Cardiac muscle cell (in vitro differentiated cells and primary cell): ENCODE measurements around the gene MPDZ. TPM values are rescaled to one million over a fixed set of nuclear protein-coding genes. Genes with fewer than 3 reads are reported as not detected.

ENCODE experiments used
- DNase-seq, 2 donors: peaks; one replicate each; pipeline versions ENCODE4 v3.0.0 to v3.0.0-alpha.2; 2010 to 2017; ENCODE audit warnings: low read depth in 1 of 2, low spot score in 1 of 2
- H3K27ac ChIP-seq: fragments of 200-600 bp; sonication (generic); 2 replicates; pipeline ENCODE4 v1.5.1; 2016
- H3K27me3 ChIP-seq: fragments of 200-600 bp; sonication (generic); 2 replicates; pipeline ENCODE4 v1.6.0; 2016; ENCODE audit warnings: control low read depth
- H3K36me3 ChIP-seq: fragments of 200-600 bp; sonication (generic); 2 replicates; pipeline ENCODE4 v1.5.1; 2016; ENCODE audit warnings: control low read depth
- H3K4me1 ChIP-seq: fragments of 200-600 bp; sonication (generic); 2 replicates; pipeline ENCODE4 v1.8.1; 2017; ENCODE audit warnings: low read depth, mild to moderate bottlenecking, mixed run types
- H3K4me3 ChIP-seq: fragments of 200-600 bp; sonication (generic); 2 replicates; pipeline ENCODE4 v1.5.1; 2016; ENCODE audit warnings: mild to moderate bottlenecking
- H3K9me3 ChIP-seq: fragments of 200-600 bp; sonication (generic); 2 replicates; pipeline ENCODE4 v1.5.1; 2017; ENCODE audit warnings: low read depth, mild to moderate bottlenecking, control low read depth
- CTCF ChIP-seq: IDR thresholded peaks from 2 replicates; pipeline ENCODE4 v1.5.1; 2012; ENCODE audit warnings: low read depth, mild to moderate bottlenecking, low read length
- polyA plus RNA-seq: library from polyadenylated mRNA; unstranded; fragments of >200 nt; fragmentation: Nextera tagmentation; extraction: Ambion mirVana; gene quantifications from 2 replicates; pipeline ENCODE4 v1.2.1, GENCODE V29; 2016
- total RNA-seq: library from RNA; depleted of rRNA; stranded (reverse); fragments of >200 nt; gene quantifications from 2 replicates; pipeline ENCODE4 v1.2.3, GENCODE V29; 2016

Gene MPDZ, protein sequence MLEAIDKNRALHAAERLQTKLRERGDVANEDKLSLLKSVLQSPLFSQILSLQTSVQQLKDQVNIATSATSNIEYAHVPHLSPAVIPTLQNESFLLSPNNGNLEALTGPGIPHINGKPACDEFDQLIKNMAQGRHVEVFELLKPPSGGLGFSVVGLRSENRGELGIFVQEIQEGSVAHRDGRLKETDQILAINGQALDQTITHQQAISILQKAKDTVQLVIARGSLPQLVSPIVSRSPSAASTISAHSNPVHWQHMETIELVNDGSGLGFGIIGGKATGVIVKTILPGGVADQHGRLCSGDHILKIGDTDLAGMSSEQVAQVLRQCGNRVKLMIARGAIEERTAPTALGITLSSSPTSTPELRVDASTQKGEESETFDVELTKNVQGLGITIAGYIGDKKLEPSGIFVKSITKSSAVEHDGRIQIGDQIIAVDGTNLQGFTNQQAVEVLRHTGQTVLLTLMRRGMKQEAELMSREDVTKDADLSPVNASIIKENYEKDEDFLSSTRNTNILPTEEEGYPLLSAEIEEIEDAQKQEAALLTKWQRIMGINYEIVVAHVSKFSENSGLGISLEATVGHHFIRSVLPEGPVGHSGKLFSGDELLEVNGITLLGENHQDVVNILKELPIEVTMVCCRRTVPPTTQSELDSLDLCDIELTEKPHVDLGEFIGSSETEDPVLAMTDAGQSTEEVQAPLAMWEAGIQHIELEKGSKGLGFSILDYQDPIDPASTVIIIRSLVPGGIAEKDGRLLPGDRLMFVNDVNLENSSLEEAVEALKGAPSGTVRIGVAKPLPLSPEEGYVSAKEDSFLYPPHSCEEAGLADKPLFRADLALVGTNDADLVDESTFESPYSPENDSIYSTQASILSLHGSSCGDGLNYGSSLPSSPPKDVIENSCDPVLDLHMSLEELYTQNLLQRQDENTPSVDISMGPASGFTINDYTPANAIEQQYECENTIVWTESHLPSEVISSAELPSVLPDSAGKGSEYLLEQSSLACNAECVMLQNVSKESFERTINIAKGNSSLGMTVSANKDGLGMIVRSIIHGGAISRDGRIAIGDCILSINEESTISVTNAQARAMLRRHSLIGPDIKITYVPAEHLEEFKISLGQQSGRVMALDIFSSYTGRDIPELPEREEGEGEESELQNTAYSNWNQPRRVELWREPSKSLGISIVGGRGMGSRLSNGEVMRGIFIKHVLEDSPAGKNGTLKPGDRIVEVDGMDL (N-terminal part only)
- total RNA-seq, result 50.6 and 83.1 TPM in 2 replicates
- polyA plus RNA-seq, result 31.3 and 34.0 TPM in 2 replicates

- peak within 1 kb of the TSS; percentile 94 for H3K27ac ChIP-seq
- H3K27me3 ChIP-seq, result no peaks in the 10 kb centered on the region
- TF ChIP-seq CTCF, result no peak
- no peaks in the 10 kb centered on the region for H3K36me3 ChIP-seq
- peak within 1 kb of the TSS; percentile 82 for H3K4me3 ChIP-seq
- peaks cover 17% of the 10 kb centered on the region for H3K4me1 ChIP-seq
- DNase-seq, result peak; percentile 82 to 86
- H3K9me3 ChIP-seq, result no peaks in the 10 kb centered on the region
Measured at GRCh38 chr9:13279284-13280141, at the start of gene MPDZ. Gene MPDZ (minus strand): TSS chr9:13279692. CDS start chr9:13250315, 29,377 bp downstream.

- TF ChIP-seq CTCF, result no peak
- Histone ChIP-seq H3K27me3 (no peaks in the 10 kb centered on the region), H3K9me3 (no peaks in the 10 kb centered on the region), H3K4me3 (no peak overlapping the region), H3K27ac (no peak overlapping the region), H3K36me3 (no peaks in the 10 kb centered on the region), H3K4me1 (no peaks in the 10 kb centered on the region)
- DNase-seq, result peak in 1 of 2 donors; percentile 14
Measured at GRCh38 chr9:13324988-13325387, 45.5 kb upstream of the MPDZ start.

DNA sequence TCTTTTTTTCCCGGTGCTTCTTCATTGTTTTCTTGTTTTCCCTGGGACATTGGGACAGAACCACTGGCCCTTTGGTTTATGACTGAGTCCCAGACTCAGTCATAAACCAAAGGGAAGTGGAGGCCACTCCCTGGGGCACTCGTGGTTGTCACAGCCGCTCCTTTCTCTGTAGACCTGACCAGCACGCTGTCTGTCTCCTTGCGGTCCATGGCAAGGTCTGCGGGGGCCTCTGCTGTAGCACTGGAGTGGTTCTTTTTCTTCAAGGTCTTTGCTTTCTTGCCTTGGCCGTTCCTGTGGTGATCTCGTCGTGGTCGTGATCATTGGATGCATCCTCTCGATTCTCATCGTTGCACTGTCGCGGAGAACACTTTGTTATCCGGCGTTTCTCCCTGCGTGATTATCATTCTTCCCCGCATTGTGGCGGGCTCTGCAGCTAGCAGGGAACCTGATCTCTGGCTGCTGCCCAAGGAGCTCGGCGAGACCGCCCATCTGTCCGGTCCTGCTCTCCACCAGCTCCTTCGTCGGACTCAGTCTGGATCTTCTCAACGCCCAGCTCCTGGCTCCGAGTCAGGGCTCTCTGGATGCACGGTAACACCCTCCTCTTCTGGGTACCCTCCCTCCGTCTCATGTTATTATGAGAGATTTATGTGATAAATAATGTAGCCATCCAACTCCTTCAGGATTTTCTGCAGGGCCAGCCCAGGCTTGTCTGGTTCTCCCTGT lies 43.5 kb upstream of the MPDZ start:
- TF ChIP-seq CTCF, result no peak
- no peak overlapping the region for H3K27ac ChIP-seq
- H3K27me3 ChIP-seq, result no peaks in the 10 kb centered on the region
- H3K9me3 ChIP-seq, result no peaks in the 10 kb centered on the region
- no peaks in the 10 kb centered on the region for H3K36me3 ChIP-seq
- H3K4me1 ChIP-seq, result no peaks in the 10 kb centered on the region
- no peak overlapping the region for H3K4me3 ChIP-seq
- no peak for DNase-seq

DNA sequence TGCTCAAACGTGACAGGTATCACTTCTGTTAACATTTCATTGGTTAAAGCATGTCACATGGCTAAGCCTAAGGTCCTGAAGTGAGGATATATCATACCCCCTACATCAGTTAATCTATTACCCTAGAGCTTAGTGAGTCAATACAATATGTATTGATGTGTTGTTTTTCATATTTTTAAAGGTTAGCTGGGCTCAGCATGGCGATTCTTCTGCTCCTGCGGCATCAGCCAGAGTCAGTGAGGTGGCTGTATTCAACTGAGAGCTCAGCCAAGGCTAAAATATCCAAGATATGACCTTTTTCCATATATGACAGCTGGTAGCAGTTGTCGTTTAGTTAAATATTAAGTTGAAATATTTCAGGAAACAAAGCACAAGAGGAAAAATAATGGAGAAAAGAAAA lies 38.5 kb upstream of the MPDZ start:
- no peaks in the 10 kb centered on the region for H3K4me1 ChIP-seq
- no peaks in the 10 kb centered on the region for H3K27me3 ChIP-seq
- DNase-seq, result no peak
- no peak overlapping the region for H3K27ac ChIP-seq
- no peak overlapping the region for H3K4me3 ChIP-seq
- TF ChIP-seq CTCF, result no peak
- H3K36me3 ChIP-seq, result no peaks in the 10 kb centered on the region
- H3K9me3 ChIP-seq, result no peaks in the 10 kb centered on the region
